Activated CD8-positive, alpha-beta memory T cell treated with anti-CD3 and anti-CD28 coated beads, Interleukin-2, amount 50 U/mL, for 24 hours (primary cell): ENCODE data around the gene TPSB2.

Experiments
- DNase-seq: peaks from one replicate; pipeline ENCODE4 v3.0.0-alpha.2; 2020; ENCODE audit errors: extremely low read depth

The TPSB2 gene

DNA sequence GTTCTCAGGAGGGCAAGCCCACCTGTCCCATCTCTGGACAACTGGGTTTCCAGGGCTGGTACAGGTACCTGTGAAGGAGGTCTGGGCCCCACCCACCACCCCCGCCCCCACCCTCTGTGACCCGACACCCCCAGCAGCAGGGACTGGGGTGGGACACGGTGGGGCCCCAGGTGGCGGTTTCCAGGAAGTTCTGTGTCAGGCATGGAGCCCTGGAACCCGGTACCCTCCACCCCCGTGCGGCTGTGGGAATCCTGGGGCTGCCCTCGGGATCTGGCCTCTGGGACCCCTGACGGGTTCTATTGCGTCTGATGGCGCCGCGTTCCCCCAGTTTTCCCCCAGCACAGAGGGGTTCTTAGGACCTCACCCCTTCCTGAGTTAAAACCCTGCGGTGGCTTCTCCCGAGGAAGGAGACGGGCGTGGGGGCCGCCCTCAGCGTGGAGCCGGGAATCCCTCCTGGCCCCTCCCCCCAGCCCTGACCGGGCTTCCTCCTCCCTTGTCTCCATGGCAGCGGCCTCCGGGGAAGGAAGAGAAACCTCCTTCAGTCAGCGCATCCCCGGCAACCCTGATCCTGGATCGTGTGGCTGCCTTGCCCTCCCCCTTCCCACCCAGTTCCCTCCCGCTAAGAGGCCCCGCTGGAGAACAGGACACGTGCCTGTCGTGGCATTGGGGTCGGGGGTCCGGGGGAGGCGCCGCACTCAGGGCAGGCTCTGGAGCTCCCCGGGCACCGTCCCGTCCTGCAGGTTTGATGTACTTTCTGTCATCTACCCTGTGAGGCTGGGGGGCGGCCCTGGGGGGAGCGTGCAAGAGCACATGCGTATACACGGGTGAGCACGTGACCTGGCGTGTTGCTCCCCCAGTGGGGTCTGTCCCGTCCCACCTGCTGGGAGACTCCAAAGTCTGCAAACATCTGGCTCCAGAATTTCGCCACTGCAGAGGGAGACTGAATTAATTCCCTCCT lies 46.8 kb downstream of the TPSB2 start:
- DNase-seq: no peak

DNA sequence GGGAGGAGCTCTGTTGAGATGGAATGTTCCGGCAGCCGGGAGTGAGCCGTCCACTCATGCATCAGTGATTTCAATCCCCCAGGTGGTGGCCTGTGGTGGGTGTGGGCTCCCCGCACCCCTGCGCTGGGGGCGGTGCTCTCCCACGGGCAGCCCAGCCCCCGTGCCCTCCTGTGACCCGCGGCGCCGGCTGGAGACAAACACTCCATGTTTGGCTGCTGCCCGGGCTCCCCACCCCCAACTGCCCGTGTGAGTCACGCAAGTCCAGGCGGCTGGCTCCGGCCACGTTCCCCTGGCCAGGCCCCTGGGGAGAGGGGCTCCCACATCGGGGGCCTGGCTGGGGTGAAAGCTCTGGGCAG lies 47.7 kb downstream of the TPSB2 start:
- no peak for DNase-seq

DNA sequence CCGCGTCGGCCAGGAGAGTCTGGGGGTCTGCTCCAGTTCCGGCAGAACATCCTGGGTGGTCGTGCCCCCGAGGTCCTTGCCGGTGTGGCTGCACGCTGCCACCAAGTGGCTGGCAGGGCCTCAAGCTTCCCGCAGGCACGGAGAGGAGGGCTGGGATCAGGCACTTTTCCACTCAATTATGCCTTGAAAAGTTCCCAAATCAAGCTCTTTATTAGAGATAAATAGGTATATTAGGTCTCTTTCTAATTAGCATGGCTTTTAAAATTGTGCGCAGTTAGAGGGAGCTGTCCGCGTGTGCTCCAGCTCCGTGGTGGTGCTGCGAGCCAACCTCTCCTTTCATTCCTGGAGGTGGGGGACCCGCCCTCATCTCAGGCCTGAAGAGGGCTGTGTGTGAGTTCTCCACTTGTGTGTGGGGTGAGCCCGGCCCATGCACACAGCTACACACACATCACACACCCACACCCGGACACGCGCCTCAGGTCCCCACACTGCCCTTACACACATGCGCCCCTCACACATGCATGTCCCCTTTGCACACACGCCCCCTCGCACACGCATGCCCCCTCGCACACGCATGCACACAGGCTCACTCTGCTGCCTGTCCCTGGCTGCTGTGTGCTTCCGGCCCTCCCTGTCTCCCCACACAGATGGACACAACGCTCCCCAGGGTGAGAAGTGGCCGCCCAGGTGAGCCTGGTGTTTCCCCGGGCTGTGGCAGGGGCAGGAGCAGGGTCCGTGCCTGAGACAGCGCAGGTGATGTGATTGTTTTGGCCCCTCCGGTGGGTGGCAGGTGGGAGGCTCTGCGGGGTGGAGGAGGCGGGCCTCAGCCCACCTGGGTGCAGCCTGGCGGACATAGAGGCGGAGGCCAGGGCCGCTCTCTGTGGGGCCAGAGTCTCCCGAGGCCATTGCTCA lies 48.3 kb downstream of the TPSB2 start:
- DNase-seq: no peak

DNA sequence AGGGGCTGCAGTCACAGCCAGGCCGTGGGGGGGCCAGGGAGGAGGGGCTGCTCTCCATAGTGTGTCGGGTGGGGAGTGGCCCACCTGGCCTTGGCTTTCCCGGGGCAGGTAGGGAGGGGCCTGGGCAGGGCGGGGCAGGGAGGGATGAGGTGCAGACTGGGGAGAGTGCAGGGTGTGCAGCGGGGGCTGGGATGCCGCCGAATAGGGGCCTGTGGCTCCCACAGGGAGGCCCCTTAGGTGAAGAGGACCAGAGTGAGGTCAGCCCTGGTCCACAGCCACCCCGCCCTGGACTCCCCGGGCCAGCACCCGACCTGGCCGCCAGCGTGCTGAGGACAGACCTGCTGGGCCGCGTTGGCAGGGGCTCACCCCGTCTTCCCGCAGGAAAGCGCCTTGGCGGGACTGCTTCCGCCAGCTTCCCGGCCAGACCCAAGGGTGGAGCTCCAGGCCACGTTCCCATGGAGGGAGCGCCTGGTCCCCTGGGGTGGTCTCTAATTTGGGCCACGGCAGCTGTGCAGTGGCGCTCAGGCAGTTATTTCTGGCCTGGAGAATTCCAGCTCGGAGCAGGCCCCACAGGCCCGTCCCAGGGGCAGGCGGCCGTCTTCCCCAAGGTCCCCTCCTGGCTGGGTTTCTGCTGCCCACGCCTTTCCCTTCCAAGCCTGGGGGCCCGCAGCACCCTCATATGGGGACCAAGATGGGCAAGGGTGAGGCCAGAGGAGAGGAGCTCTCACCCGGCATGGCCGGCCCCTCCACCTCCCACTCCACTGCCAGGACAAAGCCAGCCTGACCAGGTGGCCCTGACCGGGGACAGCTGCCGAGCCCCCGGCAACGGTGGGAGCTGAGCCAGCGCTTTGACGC lies 49.2 kb downstream of the TPSB2 start:
- no peak for DNase-seq
